ENCODE measurements around the gene AP2B1. TPM values are rescaled to one million over a fixed set of nuclear protein-coding genes. Genes with fewer than 3 reads are reported as not detected.

The AP2B1 gene
- total RNA-seq, 1 donor from 2014 or later, result 142 TPM

GRCh38 chr17:35666967-35667532 is 79.9 kb downstream of the AP2B1 start:
- TF ChIP-seq CTCF (conservative IDR thresholded peaks at IDR 0.05; ENCODE audit: low read depth, low read length), result no peak
- H3K4me3 ChIP-seq (ENCODE audit: low read depth, low read length), result no peak overlapping the region
- DNase-seq (ENCODE audit: low read depth), result no peak

GRCh38 chr17:35668802-35669201 is 81.7 kb downstream of the AP2B1 start:
- no peak for TF ChIP-seq CTCF (conservative IDR thresholded peaks at IDR 0.05; ENCODE audit: low read depth, low read length)
- DNase-seq (ENCODE audit: low read depth), result no peak
- no peak overlapping the region for H3K4me3 ChIP-seq (ENCODE audit: low read depth, low read length)

- no peak for TF ChIP-seq CTCF (conservative IDR thresholded peaks at IDR 0.05; ENCODE audit: low read depth, low read length)
- DNase-seq (ENCODE audit: low read depth), result no peak
- no peak overlapping the region for H3K4me3 ChIP-seq (ENCODE audit: low read depth, low read length)
These were observed 87.4 kb downstream of the AP2B1 start for GRCh38 chr17:35674552-35674951.

- TF ChIP-seq CTCF (conservative IDR thresholded peaks at IDR 0.05; ENCODE audit: low read depth, low read length), result no peak
- no peak for DNase-seq (ENCODE audit: low read depth)
- no peak overlapping the region for H3K4me3 ChIP-seq (ENCODE audit: low read depth, low read length)
These were observed 89.3 kb downstream of the AP2B1 start for GRCh38 chr17:35676441-35676840.

GRCh38 chr17:35679007-35679682 is 92.0 kb downstream of the AP2B1 start:
- no peak overlapping the region for H3K4me3 ChIP-seq (ENCODE audit: low read depth, low read length)
- DNase-seq (ENCODE audit: low read depth), result no peak
- no peak for TF ChIP-seq CTCF (conservative IDR thresholded peaks at IDR 0.05; ENCODE audit: low read depth, low read length)

- H3K4me3 ChIP-seq (ENCODE audit: low read depth, low read length), result no peak overlapping the region
- DNase-seq (ENCODE audit: low read depth), result no peak
- no peak for TF ChIP-seq CTCF (conservative IDR thresholded peaks at IDR 0.05; ENCODE audit: low read depth, low read length)
These were observed 96.5 kb downstream of the AP2B1 start for GRCh38 chr17:35683591-35683990.
